Tibial nerve (tissue), 4 donors: ENCODE measurements around the gene KIF6. TPM values are rescaled to one million over a fixed set of nuclear protein-coding genes. Genes with fewer than 3 reads are reported as not detected.

Experiments used
- DNase-seq, 2 donors: peaks; one replicate each; pipeline ENCODE4 v3.0.0-alpha.2; 2019; ENCODE audit warnings: low spot score in 2 of 2
- H3K27ac ChIP-seq, 4 donors: fragments of 200-600 bp; sonication (generic) in 3 of 4; one replicate each; pipeline ENCODE4 v1.5.1; 2017 to 2019; ENCODE audit warnings: mild to moderate bottlenecking in 1 of 4
- H3K27me3 ChIP-seq, 2 donors: fragments of 200-600 bp; sonication (generic) in 1 of 2; one replicate each; pipeline versions ENCODE4 v1.5.1 to v1.6.0; 2017 to 2019
- H3K36me3 ChIP-seq, 3 donors: fragments of 200-600 bp; sonication (generic); one replicate each; pipeline ENCODE4 v1.5.1; 2018 to 2019
- H3K4me1 ChIP-seq, 4 donors: fragments of 200-600 bp; sonication (generic) in 3 of 4; one replicate each; pipeline ENCODE4 v1.5.1; 2017 to 2019
- H3K4me3 ChIP-seq, 4 donors: fragments of 200-600 bp; sonication (generic) in 3 of 4; one replicate each; pipeline ENCODE4 v1.5.1; 2017 to 2019; ENCODE audit warnings: mild to moderate bottlenecking in 1 of 4, moderate library complexity in 1 of 4
- H3K9me3 ChIP-seq, 4 donors: fragments of 200-600 bp; sonication (generic) in 3 of 4; one replicate each; pipeline ENCODE4 v1.5.1; 2017 to 2019
- CTCF ChIP-seq, 5 experiments: fragments of 200-600 bp in 3 of 5; fragments of 450-650 bp in 2 of 5; sonication (generic) in 3 of 5; IDR thresholded peaks; one replicate each; pipeline ENCODE4 v1.5.1; 2016 to 2019; ENCODE audit warnings: antibody characterized with exemption in 5 of 5, mild to moderate bottlenecking in 3 of 5, moderate library complexity in 2 of 5
- EP300 ChIP-seq, 2 donors: sonication (generic); formaldehyde crosslinking; IDR thresholded peaks; one replicate each; pipeline ENCODE4 v1.6.1; 2017; ENCODE audit warnings: antibody characterized with exemption in 2 of 2, mild to moderate bottlenecking in 1 of 2
- POLR2A ChIP-seq, 2 donors: fragments of 450-650 bp; IDR thresholded peaks; one replicate each; pipeline ENCODE4 v1.6.1; 2017; ENCODE audit warnings: antibody characterized with exemption in 2 of 2, mild to moderate bottlenecking in 2 of 2, moderate library complexity in 2 of 2
- WGBS, 2 donors: methylation state at CpG; one replicate each; pipeline ENCODE4 v1.1.5; 2018; 5-methylcytosine and 5-hydroxymethylcytosine counted together
- total RNA-seq, 4 donors: library from RNA; depleted of rRNA; stranded (reverse); fragments of >200 nt; gene quantifications; one replicate each; pipeline ENCODE4 v1.1.0, GENCODE V29; 2016

The KIF6 gene
- total RNA-seq, 4 donors from 2014 or later, result 0.22 to 0.59 TPM; not detected in 2

GRCh38 chr6:39476670-39477069 lies 248.5 kb downstream of the KIF6 start:
- no peak for DNase-seq
- H3K4me3 ChIP-seq, result no peak overlapping the region
- 86 to 91% methylated on average over 1 of the region's 1 CpG for WGBS, 2 donors
- H3K4me1 ChIP-seq, result peaks cover 0 to 9% (median 0%) of the 10 kb centered on the region in 4 donors
- H3K27me3 ChIP-seq, result no peaks in the 10 kb centered on the region
- TF ChIP-seq EP300 (IDR thresholded peaks at IDR 0.05) (no peak), POLR2A (IDR thresholded peaks at IDR 0.05) (no peak), CTCF (IDR thresholded peaks at IDR 0.05) (no peak)
- no peaks in the 10 kb centered on the region for H3K36me3 ChIP-seq
- H3K9me3 ChIP-seq, result no peaks in the 10 kb centered on the region
- no peak overlapping the region for H3K27ac ChIP-seq

GRCh38 chr6:39476151-39476550 lies 249.1 kb downstream of the KIF6 start:
- no peak for TF ChIP-seq EP300 (IDR thresholded peaks at IDR 0.05)
- TF ChIP-seq CTCF (IDR thresholded peaks at IDR 0.05), result no peak
- no peak for TF ChIP-seq POLR2A (IDR thresholded peaks at IDR 0.05)
- 80 to 86% methylated on average over 1 of the region's 1 CpG for WGBS, 2 donors
- no peaks in the 10 kb centered on the region for H3K36me3 ChIP-seq
- H3K27ac ChIP-seq, result no peak overlapping the region
- DNase-seq, result no peak
- no peaks in the 10 kb centered on the region for H3K9me3 ChIP-seq
- no peaks in the 10 kb centered on the region for H3K27me3 ChIP-seq
- H3K4me1 ChIP-seq, result peaks cover 0 to 9% (median 0%) of the 10 kb centered on the region in 4 donors
- no peak overlapping the region for H3K4me3 ChIP-seq

DNA sequence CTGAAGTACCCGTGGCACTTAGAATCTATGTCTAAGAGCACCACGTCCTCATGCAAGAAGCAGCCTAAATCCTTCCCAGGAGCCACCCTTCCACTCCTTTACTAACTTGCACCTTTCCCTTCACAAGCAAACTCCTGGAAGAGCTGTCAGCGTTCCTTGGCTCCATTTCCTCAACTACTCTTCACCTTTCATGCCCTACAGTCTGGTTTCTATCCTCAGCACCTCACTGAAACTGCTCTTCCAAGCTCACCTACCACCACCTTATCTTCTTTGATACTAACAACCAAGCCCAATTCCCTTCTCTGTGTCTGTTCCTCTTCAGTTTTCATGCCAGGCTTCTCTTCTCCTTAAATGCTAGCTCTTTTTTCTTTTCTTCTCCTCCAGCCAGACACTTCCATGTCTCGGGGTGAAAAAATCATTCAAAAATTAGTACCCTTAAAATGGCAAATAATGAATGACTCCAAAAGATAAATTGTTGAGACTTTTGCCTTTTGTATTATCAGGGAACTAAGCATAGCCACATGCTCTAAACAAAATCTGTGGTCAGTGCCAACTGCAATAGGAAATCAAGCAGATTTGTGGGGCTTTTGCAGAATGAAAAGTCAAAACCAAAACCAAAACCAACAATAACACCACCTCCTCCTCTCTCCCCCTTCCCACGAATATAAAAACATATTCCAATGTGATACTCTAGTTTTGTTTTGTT lies 253.1 kb downstream of the KIF6 start:
- WGBS, 2 donors, result 63 to 65% methylated on average over 5 of the region's 5 CpGs

GRCh38 chr6:39470506-39470905 lies 254.7 kb downstream of the KIF6 start:
- Histone ChIP-seq H3K36me3 (no peaks in the 10 kb centered on the region), H3K27me3 (no peaks in the 10 kb centered on the region), H3K27ac (no peak overlapping the region), H3K4me3 (no peak overlapping the region), H3K9me3 (peaks cover 0 to 11% (median 3%) of the 10 kb centered on the region in 4 donors), H3K4me1 (peaks cover 0 to 9% (median 0%) of the 10 kb centered on the region in 4 donors)
- 69 to 81% methylated on average over 3 of the region's 3 CpGs for WGBS, 2 donors
- TF ChIP-seq EP300 (IDR thresholded peaks at IDR 0.05), result no peak
- TF ChIP-seq CTCF (IDR thresholded peaks at IDR 0.05), result no peak
- no peak for TF ChIP-seq POLR2A (IDR thresholded peaks at IDR 0.05)
- DNase-seq, result no peak

More for the DNA sequence above, 253.1 kb downstream of the KIF6 start:
- Histone ChIP-seq H3K4me1 (peaks cover 0 to 9% (median 0%) of the 10 kb centered on the region in 4 donors), H3K36me3 (no peaks in the 10 kb centered on the region), H3K4me3 (no peak overlapping the region), H3K9me3 (peaks cover 0 to 11% (median 3%) of the 10 kb centered on the region in 4 donors), H3K27ac (no peak overlapping the region), H3K27me3 (no peaks in the 10 kb centered on the region)
- DNase-seq, result no peak
- TF ChIP-seq CTCF (IDR thresholded peaks at IDR 0.05), result no peak
- TF ChIP-seq POLR2A (IDR thresholded peaks at IDR 0.05), result no peak
- no peak for TF ChIP-seq EP300 (IDR thresholded peaks at IDR 0.05)

- Histone ChIP-seq H3K27me3 (no peaks in the 10 kb centered on the region), H3K9me3 (peaks cover 0 to 11% (median 3%) of the 10 kb centered on the region in 4 donors), H3K4me1 (peaks cover 0 to 9% (median 0%) of the 10 kb centered on the region in 4 donors), H3K27ac (no peak overlapping the region), H3K36me3 (no peaks in the 10 kb centered on the region), H3K4me3 (no peak overlapping the region)
- WGBS, 2 donors, result 77 to 80% methylated on average over 1 of the region's 1 CpG
- TF ChIP-seq CTCF (IDR thresholded peaks at IDR 0.05) (no peak), EP300 (IDR thresholded peaks at IDR 0.05) (no peak), POLR2A (IDR thresholded peaks at IDR 0.05) (no peak)
- DNase-seq, result no peak
These were observed 256.8 kb downstream of the KIF6 start for GRCh38 chr6:39468385-39468784.
